UCSD-AML1 (cell line): ENCODE measurements around the gene GNG10.
"Not testable (repeated sequence)": the region's sequence is repeated elsewhere in the genome, so short reads cannot be mapped to it uniquely, and the experiment has no call there.

Experiments
- DNase-seq: peaks from one replicate; lab custom pipeline; 2025; ENCODE audit not compliant: unreplicated experiment; lab: John Stamatoyannopoulos, UW

The GNG10 gene

DNA sequence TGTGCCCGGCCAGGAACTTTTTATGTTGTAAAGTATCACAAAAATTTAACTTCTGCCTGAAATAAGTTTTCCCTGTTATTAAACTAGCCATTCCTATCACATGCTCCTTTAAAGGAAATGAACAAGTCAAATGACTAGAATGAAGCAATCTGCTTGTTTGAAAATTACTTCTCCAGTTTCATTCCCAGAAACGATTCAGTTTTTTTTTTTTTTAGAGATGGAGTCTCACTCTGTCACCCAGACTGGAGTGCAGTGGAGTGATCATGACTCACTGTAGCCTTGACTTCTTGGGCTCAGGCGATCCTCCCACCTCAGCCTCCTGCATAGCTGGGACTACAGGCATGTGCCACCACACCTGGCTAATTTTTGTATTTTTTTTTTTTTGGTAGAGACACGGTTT, 13.3 kb upstream of the GNG10 start:
- DNase-seq = no peak

- DNase-seq = no peak
Observed at GRCh38 chr9:111649016-111649415, 12.4 kb upstream of the GNG10 start.

GRCh38 chr9:111657051-111657450, 4.4 kb upstream of the GNG10 start:
- DNase-seq = no peak

GRCh38 chr9:111658943-111659342, 2.5 kb upstream of the GNG10 start:
- DNase-seq = no peak

DNA sequence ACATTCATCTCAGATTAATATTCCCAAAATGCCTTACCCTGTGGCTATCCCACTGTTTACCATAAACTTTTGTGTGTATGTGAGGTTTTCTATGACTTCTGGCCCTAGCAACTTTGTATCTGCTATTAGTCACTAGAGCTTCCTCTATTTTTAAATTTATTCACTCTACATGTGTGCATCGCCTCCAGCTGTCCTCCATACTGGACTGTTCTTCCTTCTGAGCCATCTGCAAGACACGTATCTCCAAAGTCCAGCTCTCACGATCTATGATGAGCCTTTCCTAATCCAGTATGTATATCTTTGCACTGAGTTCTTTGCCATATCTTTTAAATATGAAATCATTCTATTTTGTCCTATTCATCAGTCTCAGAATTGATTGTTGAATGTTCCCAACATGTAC, 1.7 kb upstream of the GNG10 start:
- DNase-seq = no peak

DNA sequence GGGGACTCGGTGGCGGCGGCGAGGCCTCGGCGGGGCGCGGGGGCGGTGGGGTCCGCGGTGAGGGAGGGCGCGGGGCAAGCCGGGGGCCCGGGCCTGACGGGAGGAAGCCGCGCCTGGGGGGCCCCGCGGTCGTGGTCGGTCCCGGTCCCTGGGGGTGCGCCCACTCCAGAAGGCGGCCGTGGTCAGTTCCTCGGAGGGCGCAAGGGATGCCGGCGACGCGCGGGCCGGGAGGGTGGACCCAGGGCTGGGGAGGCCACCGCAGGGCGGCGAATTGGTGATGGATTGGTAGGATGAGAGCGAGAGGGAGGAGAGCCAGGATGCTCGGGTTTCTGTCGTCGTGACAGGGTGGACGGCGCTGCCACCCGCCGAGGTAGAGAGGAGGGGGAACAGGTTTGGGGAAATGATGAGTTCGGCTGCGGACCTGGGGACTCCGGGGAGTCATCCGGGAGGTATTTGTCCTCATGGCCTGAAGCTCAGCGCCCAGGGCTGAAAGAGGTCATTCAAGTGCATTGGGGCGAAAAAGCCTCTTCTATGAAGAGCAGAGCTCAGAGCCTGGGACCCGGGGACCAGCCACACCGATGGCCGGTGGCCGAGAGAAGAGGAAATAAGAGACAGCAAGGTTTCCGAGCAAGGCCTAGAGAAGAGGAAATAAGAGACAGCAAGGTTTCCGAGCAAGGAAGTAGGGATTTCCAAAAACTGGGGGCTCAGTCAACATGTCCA, 557 bp downstream of the GNG10 start:
- DNase-seq = peak; percentile 56

GRCh38 chr9:111662576-111663300, 1.3 kb downstream of the GNG10 start:
- peak; percentile 35 for DNase-seq

DNA sequence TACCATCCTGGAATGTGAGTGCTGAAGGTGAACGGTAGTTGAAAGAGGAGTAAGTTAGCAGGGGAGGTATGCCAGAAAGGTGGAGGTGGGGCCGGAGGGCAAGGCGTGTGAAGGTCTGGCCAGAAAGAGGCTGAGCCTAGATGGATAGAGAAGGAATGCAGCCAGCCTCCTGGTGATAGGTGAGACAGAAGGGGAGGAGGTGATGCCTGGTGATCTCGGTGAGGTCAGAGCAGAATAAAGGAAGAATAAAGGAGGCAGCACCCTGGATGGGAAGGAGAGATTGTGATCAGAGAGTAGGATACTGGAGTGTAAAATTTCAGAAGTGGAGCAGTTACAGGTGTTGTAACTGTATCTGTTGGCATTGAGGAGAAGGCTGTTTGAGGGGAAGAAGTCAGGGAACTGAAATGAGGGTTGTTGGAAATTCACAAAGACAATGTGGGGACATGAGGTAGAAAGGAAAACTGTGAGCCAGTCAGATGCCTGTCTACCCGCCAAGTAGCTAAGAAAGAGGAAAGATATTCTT, 2.0 kb downstream of the GNG10 start:
- DNase-seq = no peak

- no peak for DNase-seq
Observed at GRCh38 chr9:111668026-111668573, 6.7 kb downstream of the GNG10 start.

DNA sequence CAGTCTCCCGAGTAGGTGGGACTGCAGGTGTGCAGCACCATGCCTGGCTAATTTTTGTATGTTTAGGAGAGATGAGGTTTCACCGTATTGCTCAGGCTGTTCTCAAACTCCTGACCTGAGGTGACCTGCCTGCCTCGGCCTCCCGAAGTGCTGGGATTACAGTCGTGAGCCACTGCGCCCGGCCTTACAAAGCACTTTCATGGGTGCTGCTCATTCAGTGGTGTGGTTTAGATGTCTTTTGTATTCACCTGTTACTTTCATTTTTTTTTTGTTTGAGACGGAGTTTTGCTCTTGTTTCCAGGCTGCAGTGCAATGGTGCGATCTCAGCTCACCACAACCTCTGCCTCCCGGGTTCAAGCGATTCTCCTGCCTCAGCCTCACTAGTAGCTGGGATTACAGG, 7.2 kb downstream of the GNG10 start:
- DNase-seq = not testable (repeated sequence)

DNA sequence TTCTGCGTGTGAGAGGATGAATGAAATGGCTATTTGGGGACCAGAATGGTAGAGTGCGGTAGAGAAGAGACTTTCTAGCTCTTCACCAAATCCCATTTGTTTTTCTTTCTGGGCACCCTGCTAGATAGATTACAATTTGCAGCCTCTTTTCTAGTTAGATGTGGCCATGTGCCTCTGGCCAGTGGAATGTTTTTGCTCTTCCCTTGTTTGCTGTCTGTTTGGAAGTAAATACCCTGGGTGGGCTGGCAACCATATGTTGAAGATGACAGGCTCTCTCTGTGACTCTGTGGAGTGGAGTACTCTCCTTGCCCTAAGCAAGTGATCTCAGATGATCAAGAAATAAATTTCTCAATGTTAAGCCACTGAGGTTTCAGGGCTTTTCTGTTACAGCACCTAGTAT, 12.9 kb downstream of the GNG10 start:
- no peak for DNase-seq

- no peak for DNase-seq
Observed at GRCh38 chr9:111676116-111676515, 14.7 kb downstream of the GNG10 start.

DNA sequence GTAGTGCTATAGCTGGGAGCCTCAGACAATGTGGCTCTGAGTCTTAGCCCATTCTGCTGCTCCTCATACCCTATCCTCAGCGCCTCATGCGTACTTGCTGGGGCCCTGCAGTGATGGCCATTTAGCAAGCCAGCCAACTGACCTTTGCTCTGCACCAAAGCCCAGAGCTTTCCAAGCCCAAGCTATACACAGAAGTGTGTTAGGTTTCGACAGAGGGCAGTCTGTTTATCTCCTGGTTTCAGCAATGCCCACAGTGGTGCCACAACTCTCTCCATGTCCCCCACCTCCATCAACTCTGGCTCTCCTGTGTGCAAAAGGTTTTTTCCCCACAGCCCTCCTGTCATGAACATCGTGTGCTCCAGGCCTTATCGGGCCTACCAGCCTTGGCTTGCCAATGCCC, 16.9 kb downstream of the GNG10 start:
- no peak for DNase-seq

- no peak for DNase-seq
Observed at GRCh38 chr9:111679199-111679598, 17.8 kb downstream of the GNG10 start.

DNA sequence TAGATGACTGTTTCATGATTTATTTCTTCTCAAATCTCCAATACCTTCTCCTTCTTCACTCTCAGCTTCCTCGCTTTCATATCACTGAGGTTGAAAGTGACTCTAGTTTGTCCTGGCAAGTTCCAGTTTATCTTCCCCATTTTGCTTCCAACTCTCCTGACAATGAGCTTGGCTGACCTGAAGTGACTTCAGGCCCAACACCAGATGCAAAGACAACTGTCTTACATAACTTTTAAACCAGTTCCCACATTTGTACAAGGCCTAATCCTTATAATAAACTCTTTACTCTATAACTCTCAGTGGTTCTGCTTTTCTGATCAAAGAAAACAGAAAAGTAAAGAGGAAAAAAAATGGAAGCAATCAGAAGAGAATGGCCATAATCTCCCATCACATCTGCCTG, 22.0 kb downstream of the GNG10 start:
- DNase-seq = no peak

DNA sequence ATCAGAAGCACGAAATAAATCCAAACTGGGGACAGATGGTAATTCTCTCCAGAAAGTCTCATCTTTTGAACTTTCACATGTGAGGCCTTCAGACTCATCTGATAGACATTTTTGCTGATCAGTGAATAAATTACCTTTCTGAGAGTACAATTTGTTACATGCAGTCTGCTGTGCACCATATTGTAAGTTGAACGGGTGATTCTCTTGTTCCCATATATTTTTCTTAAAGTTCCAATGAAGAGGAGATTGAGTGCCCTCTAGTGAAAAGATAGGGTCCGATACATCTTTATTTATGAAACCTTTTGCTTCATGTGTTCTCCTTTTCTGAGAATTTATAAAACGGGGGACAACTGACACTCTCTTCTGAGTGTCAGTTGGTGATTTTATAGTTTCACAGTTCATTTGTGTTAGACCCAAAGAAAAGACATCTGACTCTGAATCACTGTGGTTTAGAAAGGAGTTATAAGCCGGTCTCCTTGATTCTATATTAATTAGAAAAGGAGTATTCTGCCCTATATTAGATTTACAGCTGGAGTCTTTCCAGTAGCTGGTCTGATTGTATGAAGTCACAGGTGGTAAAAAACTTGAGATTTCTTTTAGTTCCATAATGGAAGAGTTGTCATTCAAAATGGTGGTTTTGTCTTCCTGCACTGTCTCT, 30.4 kb downstream of the GNG10 start:
- DNase-seq = no peak

DNA sequence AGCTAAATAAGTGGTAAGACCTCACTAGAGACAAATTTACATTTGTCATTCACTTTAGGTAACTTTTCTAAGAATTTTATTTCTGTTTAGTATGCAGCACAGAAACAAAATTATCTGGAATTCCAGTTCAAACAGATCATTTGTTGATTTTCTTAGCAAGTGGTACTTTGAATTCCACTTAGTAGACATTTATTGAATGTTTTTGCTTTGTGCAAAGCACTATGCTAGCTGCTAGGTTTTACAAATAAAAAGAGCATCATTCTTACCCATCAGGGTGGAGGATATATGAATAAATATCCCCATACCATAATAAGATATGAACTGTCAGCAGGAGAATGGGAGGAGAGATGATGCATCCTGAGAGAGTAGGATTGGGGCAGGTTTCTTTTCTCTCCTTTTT, 35.4 kb downstream of the GNG10 start:
- no peak for DNase-seq

GRCh38 chr9:111700776-111701175, 39.4 kb downstream of the GNG10 start:
- no peak for DNase-seq

DNA sequence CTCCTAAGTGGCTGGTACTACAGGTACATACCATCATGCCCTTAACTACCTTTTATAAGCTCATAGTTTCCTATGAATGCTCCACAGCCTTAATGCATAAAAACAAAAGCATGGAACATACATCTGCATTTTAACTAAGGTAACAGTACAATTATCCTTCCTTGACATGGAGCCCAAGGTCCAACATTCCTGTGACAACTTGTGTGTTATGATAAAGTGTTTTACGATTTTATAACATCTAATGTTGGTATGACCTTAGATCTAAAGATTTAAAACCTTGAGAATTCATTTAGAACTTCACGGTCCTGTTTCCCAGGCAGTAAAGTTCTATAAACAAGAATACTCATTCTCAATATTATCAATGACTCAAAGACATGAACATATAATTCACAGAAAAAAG, 43.1 kb downstream of the GNG10 start:
- no peak for DNase-seq

DNA sequence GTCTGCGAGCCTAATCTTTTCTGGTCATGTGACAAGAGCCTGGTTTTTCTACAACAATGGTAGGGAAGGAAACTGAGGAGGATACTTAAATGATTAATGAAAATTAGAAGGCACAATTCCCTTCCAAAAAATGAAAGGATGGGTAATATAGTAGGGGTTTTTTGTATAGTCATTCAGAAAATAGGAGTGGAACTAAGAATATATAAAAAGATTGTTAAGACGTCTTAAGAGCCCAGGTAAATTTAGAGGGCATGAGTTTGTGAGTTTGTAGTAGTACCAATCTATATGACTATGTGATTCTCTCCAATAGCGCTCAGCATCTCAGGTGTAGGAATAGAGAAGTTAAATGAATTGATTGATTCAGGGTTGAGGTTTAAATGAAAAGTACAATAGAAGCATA, 50.1 kb downstream of the GNG10 start:
- no peak for DNase-seq

DNA sequence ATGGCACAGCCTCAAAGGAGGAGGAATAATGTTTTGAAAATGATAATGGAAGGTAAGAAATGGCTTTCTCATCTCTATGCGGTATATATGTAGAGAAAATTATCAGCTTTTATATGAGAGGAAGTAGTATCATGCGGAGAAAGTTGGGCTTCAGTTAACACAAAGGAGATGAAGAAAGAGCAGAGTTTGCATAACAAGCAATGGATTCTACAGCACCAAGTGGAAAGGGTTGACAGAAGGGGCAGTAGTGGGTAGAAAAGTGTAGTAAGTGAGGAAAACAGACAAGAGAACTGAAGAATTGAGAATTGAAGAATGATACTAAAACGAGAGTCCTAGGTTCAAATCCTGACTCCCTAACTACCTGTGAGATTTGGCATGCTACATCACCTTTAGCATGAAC, 51.0 kb downstream of the GNG10 start:
- DNase-seq = no peak

DNA sequence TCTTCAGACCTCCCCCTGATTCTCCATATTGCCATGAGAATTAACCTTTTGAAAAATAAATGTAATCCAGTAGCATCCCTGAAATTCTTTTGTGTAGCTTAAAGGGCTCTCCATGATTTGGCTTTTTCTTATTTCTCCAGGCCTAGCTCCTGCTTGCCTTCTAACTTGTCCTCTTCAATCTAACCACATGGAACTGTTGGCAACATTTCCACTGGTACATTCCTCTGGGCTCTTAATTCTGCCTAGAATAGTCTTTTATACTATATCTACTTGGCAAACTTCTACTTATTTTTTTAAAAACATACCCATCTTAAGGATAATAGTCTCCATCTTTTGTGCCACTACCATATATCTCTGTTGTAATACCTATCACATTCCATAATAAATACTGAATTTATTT, 54.1 kb downstream of the GNG10 start:
- no peak for DNase-seq
